ENCODE data around the gene ROR1.

ROR1 gene

DNA sequence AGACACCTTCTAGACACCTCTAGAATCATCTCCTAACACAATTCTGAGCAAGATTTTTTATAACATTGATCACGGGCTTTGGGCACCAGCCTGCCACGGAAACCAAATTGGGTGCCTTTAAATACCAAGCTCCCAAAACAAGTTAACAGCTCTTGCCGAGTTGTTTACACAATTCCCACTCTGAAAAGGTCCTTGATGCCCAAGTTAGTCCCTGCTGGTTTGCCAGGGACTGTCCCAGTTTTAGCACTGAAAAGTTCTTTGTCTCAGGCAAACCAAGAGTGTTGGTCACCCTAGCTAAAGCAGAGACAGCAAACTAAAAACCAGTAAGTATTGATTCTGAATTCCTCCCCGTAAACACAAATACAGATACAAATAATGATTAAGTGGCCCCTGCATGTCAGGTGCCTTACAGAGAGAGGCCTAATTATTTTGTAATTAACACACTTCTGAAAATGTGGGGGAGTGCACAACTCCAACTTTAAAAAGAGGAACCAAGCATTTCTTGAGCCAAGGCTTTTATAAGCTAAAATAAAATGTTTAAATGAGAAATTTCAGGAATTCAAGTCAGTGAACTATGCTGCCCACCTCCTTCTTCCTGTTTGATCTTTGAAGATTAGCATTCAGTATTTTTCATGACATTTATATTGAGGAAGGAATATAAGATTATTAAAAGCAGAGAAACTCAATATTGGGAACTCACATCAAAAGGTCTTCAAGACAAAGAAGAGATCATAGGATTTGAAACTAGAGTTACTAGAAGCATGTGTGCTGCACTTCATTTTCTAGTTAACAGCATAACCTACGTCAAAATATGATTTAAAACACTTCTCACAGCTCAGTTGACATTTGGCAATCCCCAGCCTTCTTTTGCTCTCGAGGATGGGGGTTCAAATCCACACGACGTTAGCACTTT lies 420.6 kb downstream of the ROR1 start:
- DNase-seq, result no peak

DNA sequence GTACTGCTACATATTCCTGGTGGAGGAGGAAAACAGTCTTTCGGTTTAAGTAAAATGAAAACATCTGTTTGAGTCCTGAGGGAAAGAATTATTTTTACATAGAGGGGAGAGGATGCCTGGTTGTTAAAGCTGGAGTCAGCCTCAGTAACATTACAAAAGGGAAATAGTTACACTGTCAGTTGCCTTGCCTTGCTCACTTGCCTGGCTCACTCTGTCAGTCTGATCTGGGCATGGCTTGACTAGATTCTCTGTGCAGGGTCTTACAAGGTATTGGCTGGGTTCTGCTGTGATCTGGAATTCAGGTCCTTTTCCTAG lies 421.2 kb downstream of the ROR1 start:
- DNase-seq, result peak; percentile 30

DNA sequence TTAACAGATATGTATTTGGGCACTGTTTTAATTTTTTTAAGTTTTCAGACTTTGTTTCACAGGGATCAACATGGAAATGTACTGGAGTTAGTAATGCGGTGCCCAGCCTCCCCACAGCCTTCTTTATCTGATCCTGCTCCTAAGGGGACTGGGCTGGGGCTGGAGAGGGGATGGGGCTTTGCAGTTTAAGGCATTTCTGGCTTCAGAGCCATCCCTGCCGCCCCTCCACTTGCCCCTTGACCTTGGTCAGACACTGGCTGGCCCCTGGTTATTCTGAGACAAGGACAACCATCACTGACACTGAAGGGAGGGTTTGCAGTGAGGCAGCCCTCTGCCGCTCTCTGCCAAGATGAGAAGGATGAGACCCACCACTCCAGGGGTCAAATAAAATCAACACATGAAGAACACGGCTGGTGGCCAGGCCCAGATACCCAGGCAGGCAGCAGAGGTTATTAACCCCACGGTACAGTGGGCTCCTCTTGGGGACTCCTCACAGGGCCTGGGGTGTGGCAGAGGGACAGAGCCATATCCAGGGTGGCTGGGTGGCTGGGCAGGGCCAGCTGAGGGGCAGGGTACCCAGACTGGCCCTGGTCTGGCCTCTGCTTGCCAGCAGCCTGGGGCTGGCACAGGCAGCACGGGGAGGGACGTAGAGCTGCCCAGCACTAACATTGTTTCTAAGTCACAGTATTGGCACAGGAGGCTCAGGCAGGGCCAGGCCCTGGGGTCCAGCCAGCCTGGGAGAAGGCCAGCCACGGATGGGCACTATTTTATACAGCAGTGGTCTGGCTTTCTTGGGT lies 422.5 kb downstream of the ROR1 start:
- no peak for DNase-seq

DNA sequence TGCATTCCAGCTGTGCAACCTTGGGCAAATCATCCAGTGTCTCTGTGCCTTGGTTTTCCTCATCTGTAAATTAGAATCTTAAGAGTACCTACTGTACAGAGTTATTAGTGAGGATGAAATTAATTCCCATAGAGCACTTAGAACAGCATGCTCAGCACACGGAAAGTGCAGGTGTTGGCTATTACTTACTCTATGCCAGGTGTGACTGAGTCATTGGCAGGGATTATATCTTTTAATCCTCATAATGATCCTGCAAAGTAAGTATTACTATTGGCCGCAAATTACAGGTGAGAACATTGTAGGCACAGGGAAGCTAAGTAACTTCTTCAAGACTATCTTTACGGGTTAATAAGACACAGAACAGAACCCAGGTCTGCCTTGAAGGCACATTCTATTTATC lies 423.3 kb downstream of the ROR1 start:
- no peak for DNase-seq

DNA sequence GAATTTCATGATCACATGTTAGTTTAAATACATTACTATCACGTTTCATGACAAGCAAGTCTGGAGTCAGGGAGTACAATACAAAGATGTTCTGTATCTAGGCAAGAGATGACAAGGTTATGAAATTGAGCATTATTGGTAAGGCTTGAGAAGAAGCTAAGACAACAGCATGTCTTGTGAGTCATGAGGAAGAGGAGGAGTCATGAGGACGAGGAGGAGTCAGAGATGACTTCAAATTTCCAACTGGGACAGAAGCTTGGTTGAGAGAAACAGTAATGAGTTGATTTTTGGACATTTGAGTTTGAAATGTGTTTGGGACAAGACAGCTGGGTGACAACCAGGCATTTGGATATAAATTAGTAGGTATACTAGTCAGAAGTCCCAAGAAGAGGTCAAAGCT lies 425.3 kb downstream of the ROR1 start:
- DNase-seq, result peak; percentile 21

DNA sequence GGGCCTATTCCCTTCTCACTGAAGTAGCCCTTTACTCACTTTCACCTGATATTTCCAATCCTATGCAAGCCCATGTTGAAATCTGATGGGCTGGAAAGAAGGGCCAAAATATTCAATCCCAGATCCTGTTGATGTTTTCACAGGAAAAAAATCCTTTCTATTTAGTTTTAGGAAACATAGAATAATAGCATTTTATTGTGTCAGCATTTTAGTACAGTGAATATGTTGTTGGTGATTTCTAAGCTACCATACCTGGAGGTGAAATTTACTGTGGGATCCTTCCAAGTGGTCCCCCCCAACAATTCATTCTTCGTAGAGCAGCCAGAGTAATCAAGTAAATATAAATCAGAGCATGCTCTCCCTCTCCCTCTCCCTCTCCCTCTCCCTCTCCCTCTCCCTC lies 426.2 kb downstream of the ROR1 start:
- DNase-seq, result no peak

DNA sequence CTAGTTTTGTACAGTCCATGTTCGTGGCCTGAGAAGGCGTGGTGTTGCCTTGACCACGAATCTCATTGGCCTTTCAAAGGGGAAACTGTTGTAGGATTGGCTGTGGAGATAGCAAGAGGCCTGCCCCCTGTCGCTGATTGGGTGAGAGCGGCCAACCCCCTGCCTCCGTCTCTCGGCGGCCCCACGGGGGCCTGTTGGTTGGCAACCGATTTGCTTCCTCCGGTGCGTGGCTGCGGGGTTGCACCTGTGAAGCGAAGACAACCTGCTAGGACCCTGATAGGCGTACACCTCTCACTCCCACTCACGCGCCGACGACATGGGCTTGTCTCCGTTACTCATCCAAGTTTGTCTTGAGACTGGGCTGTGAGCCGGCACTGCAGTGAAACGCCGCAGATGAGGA lies 429.6 kb downstream of the ROR1 start, which contains the start of gene UBE2U:
TSS of gene UBE2U (plus strand) at position 204 of the 400 bp plus-strand sequence. CDS start 428 bp downstream, outside the sequence.
- no peak for DNase-seq

DNA sequence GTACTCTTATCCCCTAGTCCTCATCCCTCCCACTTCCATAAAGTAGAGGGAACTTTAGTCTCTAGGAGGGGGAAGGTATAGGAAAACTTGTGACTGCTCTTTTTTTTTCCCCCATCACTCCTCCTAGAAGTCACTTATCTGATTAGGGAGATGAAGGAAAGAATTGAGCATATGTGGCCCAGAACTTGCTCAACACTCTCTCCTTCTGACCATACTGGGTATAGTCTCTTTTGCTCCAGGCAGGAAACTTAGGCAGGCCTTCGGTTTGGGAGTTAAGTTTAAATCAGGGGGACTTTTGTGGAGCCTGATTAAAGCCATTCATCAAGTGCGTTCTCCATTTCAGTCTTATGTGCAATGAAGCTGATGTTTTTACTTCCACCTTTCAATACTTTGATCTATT lies 435.4 kb downstream of the ROR1 start:
- no peak for DNase-seq

DNA sequence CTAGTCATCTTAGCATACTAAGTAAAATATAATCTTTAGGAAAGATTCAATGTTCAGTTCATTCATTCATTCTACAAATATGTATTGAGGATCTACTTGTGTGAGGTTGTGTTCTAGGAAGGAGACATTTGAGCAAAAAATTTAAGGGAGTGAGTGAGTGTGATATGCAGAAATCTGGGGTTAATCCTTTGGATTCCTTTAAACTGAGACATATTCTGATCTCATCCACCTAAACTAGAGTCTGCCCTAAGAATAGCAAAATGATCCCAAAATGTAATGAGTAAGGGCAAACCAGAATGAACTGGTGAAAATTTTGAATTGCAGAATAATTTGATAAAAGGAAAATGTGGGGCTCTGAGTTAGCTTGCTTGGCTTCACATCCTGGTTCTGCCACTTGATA lies 438.2 kb downstream of the ROR1 start:
- peak; percentile 93 for DNase-seq

DNA sequence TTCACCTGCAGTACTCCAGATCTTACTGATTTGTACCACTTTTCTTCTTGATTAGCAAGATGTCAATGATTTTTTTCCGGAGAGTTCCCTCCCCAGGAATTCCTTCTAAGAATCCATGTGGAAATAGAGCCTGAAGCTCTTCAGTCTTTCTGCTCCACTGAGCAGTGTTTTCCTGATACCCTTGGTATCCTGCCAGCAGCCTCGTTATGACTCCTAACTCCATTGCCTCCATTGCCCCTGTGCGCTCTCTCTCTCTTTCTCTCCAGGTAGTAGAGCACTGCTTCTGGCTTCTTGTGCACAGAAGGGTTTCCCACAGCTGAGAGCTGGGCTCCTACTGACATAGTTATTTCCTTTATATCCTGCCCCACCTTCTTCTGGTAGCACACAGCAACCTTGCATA lies 441.8 kb downstream of the ROR1 start:
- DNase-seq, result no peak

DNA sequence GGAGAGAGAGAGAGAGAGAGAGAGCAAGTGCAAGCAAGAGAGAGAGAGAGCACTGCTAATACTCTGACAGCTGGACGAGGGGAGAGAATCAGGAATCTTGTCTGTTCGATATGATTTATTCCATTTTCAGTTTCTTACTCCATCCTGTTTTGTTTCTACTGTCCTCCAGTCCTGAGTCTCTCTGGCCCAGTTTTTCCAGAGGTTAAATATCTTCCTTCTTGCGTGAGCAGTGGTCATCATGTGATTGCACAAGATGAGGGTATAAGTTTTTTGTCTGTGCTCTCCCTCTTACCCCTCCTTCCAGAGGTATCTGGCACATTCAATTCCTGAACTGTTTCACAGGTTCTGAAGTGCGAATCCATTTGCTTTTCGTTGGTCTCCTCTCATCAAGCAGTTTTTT lies 446.4 kb downstream of the ROR1 start:
- no peak for DNase-seq

DNA sequence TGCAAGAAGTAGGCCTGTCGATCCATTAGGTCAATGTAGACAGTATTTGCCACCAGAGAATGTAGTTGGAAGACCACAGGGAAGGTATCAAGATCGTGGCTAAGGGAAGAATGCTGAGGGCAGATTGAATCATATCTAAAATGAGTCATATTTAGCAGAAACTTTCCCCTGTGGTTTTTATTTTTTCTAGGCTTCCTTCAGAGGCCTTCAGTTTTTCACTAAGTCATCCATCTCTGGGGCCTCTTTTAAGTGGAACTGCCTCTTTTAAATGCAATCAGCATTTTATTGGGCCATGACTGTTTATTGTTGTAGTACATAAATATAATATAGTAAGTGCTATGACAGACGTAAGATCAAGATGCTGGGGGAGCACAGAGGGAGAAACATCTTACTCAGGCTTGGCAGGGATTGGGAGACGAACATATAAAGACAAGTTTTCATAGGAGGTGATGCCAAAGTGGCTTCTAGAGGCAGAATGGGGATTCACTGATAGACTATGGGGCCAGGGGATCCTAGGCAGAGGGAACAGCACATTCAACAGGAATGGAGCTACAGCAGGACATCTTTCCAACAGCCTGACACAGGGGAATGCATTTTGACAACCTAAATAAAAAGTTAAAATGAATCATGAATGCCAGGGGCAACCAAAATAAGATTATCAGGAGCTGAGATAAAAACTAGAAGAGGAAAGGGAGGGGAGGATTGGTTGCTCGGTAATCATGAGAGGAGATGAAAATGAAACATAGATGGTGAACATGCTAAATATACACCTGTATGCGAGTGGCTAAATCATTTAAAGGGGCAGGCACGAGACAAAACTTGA lies 449.7 kb downstream of the ROR1 start:
- DNase-seq, result peak; percentile 95

DNA sequence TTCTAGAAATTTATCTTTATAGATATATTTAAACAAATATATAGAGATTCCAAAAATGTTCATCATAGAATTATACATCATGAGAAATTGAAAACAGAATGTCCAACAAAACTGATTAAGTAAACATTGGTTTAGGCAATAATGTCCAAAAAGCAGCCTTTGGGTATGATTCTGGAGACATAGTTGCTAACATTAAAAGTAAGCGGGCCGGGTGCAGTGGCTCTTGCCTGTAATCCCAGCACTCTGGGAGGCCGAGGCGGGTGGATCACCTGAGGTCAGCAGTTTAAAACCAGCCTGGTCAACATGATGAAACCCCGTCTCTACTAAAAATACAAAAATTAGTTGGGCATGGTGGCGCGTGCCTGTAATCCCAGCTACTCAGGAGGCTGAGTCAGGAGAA lies 450.4 kb downstream of the ROR1 start:
- peak; percentile 9 for DNase-seq

DNA sequence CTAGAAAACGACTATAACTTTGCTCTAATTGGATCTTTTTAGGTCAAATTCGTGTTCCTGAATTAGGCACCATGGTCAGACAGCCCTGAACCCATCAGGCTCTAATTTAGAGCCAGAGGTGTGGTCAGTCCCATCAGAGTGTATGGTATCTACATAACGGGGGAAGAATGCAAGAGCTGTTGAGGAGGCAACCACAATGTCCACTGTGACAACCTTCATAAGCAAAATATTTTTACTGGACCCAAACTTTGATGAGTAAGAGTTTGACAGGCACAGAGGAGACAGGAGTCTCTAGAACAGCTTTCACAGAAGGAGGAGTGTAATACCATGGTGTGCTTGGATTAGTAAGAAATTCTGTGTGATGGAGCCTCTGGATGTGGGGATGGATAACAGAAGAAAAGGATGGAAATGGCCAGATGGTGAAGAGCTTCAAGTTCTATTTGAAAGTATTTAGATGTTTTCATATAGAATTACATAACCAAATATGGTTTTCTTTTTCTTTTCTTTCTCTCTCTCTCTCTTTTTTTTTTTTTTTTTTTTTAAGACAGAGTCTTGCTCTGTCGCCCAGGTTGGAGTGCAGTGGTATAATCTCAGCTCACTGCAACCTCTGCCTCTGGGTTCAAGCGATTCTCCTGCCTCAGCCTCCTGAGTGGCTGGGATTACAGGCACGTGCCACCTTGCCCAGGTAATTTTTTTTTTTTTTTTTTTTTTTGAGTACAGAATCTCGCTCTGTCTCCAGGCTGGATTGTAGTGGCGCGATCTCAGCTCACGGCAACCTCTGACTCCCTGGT lies 454.5 kb downstream of the ROR1 start:
- DNase-seq, result peak; percentile 96

DNA sequence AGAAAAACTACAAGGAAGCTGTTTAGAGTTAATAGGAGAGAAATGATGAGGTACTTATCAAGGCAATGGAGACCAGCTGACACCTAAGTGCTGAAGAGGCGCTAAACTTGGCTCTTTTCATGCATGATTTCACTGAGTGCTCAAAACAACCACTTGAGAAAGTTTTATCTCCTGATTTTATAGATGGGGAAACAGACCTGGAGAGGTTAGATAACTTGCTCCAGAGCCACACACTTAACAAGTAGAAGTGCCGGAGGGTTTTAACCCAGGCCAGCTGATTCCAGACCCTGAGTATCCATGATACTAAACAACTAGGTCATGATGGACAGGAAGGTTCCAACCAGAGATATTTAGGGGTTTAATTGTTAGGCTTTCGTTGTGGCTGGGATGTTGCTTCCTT lies 455.5 kb downstream of the ROR1 start:
- no peak for DNase-seq
